Spleen (tissue), 11 donors: ENCODE measurements around the gene ZNF862. TPM values are rescaled to one million over a fixed set of nuclear protein-coding genes. Genes with fewer than 3 reads are reported as not detected.
"Not testable (repeated sequence)": the region's sequence is repeated elsewhere in the genome, so short reads cannot be mapped to it uniquely, and the experiment has no call there.

ENCODE experiments used
- DNase-seq: peaks from one replicate; pipeline ENCODE4 v3.0.0-alpha.2; 2020
- H3K27ac ChIP-seq, 8 donors: fragments of 200-600 bp; sonication (generic) in 7 of 8; 1 replicate in 4 of 8; 2 replicates in 4 of 8; pipeline versions ENCODE4 v1.5.0 to v1.8.0; 2016 to 2021; ENCODE audit warnings: inconsistent platforms in 4 of 8, mild to moderate bottlenecking in 4 of 8, moderate library complexity in 1 of 8
- H3K27me3 ChIP-seq, 7 donors: fragments of 200-600 bp; sonication (generic) in 6 of 7; replicated peaks in 1 of 7; 1 replicate in 4 of 7; 2 replicates in 3 of 7; pipeline versions ENCODE4 v1.5.0 to v1.8.0; 2016 to 2021; ENCODE audit warnings: inconsistent platforms in 3 of 7, mild to moderate bottlenecking in 1 of 7
- H3K36me3 ChIP-seq, 6 donors: fragments of 200-600 bp; sonication (generic) in 5 of 6; 1 replicate in 4 of 6; 2 replicates in 2 of 6; pipeline versions ENCODE4 v1.5.0 to v1.8.0; 2016 to 2021; ENCODE audit warnings: inconsistent platforms in 2 of 6
- H3K4me1 ChIP-seq, 6 donors: fragments of 200-600 bp; sonication (generic) in 5 of 6; 1 replicate in 3 of 6; 2 replicates in 3 of 6; pipeline versions ENCODE4 v1.5.0 to v1.8.0; 2016 to 2021; ENCODE audit warnings: inconsistent platforms in 3 of 6
- H3K4me3 ChIP-seq, 8 donors: fragments of 200-600 bp; sonication (generic) in 7 of 8; 1 replicate in 4 of 8; 2 replicates in 4 of 8; pipeline versions ENCODE4 v1.5.0 to v1.8.0; 2016 to 2021; ENCODE audit warnings: inconsistent platforms in 4 of 8, mild to moderate bottlenecking in 4 of 8, moderate library complexity in 2 of 8
- H3K9me3 ChIP-seq, 8 donors: fragments of 200-600 bp; sonication (generic) in 7 of 8; 1 replicate in 4 of 8; 2 replicates in 4 of 8; pipeline versions ENCODE4 v1.5.0 to v1.8.0; 2016 to 2021; ENCODE audit warnings: inconsistent platforms in 4 of 8
- CTCF ChIP-seq, 11 experiments: fragments of 200-600 bp in 7 of 11; fragments of 450-650 bp in 4 of 11; sonication (generic) in 4 of 11; IDR thresholded peaks in 8 of 11; conservative IDR thresholded peaks in 3 of 11; 1 replicate in 7 of 11; 2 replicates in 4 of 11; pipeline versions ENCODE4 v1.4.0 to v1.8.0; 2016 to 2021; ENCODE audit warnings: antibody characterized with exemption in 11 of 11, inconsistent platforms in 4 of 11, mild to moderate bottlenecking in 1 of 11
- POLR2A ChIP-seq, 3 donors: fragments of 450-650 bp; IDR thresholded peaks; one replicate each; pipeline ENCODE4 v1.5.1; 2017; ENCODE audit warnings: antibody characterized with exemption in 3 of 3, mild to moderate bottlenecking in 1 of 3
- POLR2AphosphoS5 ChIP-seq, 3 donors: sonication (generic); formaldehyde crosslinking; IDR thresholded peaks; one replicate each; pipeline ENCODE4 v1.5.1; 2017; ENCODE audit warnings: antibody characterized with exemption in 3 of 3
- WGBS, 5 donors: extraction: QIAGEN DNeasy Blood & Tissue Kit in 3 of 5; methylation state at CpG; one replicate each; pipeline versions ENCODE4 v1.1.5 to v1.1.7; 2013 to 2018; 5-methylcytosine and 5-hydroxymethylcytosine counted together
- intact Hi-C: fragments of 100-400 bp; cut with DNase I; formaldehyde crosslinking; loops from one replicate; pipeline ENCODE4 v1.15.0; 2023; ENCODE audit warnings: low total_unique reads
- polyA plus RNA-seq, 3 donors: library from polyadenylated mRNA; stranded (reverse); fragments of 200-250 nt; gene quantifications; one replicate each; pipeline ENCODE4 v1.2.1, GENCODE V29; 2013
- total RNA-seq, 7 donors: library from RNA; depleted of rRNA in 3 of 7; stranded (reverse); fragments of >200 nt in 3 of 7; fragmentation: NEBNext Ultra II Directional in 4 of 7; extraction: Animal tissue kit (Norgen Biotek cat#: 25700) in 4 of 7; gene quantifications; one replicate each; pipeline versions ENCODE4 v1.1.0 to v1.2.1, GENCODE V29; 2016 to 2021
- donor health status: healthy with polysubstance abuse.
- donor health status: DM: no; HTN: no; CAD: no; lungs with moderate emphysema.
- donor health status: DM: no; HTN: no; CAD: no.
- donor health status: Bipolar disorder and iron deficiency.
- donor health status: healthy.
- donor health status: DM: no; HTN: no; CAD: no.
- donor health status: DM: yes; HTN: yes; CAD: no.

ZNF862 gene
- total and polyA plus RNA-seq, 10 donors = 4.4 to 39.8 (median 25.4) TPM

- Histone ChIP-seq H3K4me1 (no peaks in the 10 kb centered on the region), H3K9me3 (no peaks in the 10 kb centered on the region), H3K4me3 (no peak overlapping the region), H3K27me3 (peaks cover 0 to 32% (median 0%) of the 10 kb centered on the region in 7 donors), H3K27ac (no peak overlapping the region), H3K36me3 (no peaks in the 10 kb centered on the region)
- WGBS, 5 donors = 85 to 89% (median 88%) methylated on average over 17 to 19 of the region's 19 CpGs
- peak; percentile 68 for DNase-seq
- no peak for TF ChIP-seq CTCF (IDR thresholded peaks at IDR 0.05 in 8 of 11, conservative IDR thresholded peaks at IDR 0.05 in 3 of 11)
- no peak for TF ChIP-seq POLR2A (IDR thresholded peaks at IDR 0.05)
- no peak for TF ChIP-seq POLR2AphosphoS5 (IDR thresholded peaks at IDR 0.05)
- intact Hi-C loops = no loop called here
These were observed 9.5 kb upstream of the ZNF862 start for GRCh38 chr7:149828357-149829309.

GRCh38 chr7:149830527-149830926 lies 7.6 kb upstream of the ZNF862 start:
- H3K4me3 ChIP-seq, H3K4me1 ChIP-seq, H3K27ac ChIP-seq, intact Hi-C loops, H3K36me3 ChIP-seq, H3K9me3 ChIP-seq, DNase-seq: not testable (repeated sequence)
- H3K27me3 ChIP-seq = peaks cover 0 to 30% (median 0%) of the 10 kb centered on the region in 7 donors
- 29 to 73% (median 64%) methylated on average over 1 of the region's 1 CpG for WGBS, 5 donors

DNA sequence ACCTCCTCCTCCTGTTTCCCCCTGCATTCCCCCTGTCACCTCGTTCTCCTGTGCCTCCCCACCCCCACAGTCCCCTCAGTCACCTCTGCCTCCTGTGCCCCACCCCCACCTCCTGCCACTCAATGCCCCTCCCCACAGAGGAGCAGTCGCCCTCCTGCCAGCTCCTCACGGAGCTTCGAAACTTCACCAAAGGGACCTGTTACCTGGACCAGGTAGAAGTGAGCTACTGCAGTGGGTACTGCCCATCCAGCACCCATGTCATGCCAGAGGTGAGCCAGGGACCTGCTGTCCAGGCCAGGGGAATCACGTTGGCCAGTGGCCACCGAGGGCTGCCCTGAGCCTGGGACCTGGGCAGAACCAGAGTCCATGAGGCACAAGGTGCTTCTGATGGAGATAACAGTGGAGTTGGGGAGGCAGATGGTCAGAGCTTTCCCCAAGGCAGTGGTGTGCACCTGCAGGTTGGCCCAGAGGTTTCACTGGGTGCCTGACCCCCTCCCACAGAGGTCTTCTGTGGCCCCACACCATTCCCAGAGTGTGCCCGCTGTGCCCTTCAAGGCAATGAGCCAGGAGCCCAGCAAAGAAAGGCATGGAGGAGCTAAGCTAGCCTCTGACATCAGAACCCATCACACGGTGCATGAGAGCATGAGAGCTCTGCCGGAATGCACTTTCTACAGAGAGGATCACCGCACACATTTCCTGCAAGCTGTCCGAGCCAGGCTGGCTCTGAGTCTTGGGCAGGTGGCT lies 7.0 kb upstream of the ZNF862 start:
- peaks cover 0 to 30% (median 0%) of the 10 kb centered on the region in 7 donors for H3K27me3 ChIP-seq
- H3K36me3 ChIP-seq = no peaks in the 10 kb centered on the region
- H3K4me1 ChIP-seq = no peaks in the 10 kb centered on the region
- 59 to 81% (median 72%) methylated on average over 8 to 11 of the region's 11 CpGs for WGBS, 5 donors
- TF ChIP-seq POLR2A (IDR thresholded peaks at IDR 0.05) = no peak
- no peak for TF ChIP-seq POLR2AphosphoS5 (IDR thresholded peaks at IDR 0.05)
- TF ChIP-seq CTCF (IDR thresholded peaks at IDR 0.05 in 8 of 11, conservative IDR thresholded peaks at IDR 0.05 in 3 of 11) = no peak
- no peaks in the 10 kb centered on the region for H3K9me3 ChIP-seq
- H3K27ac ChIP-seq = no peak overlapping the region
- DNase-seq = peak; percentile 50
- no peak overlapping the region for H3K4me3 ChIP-seq
- intact Hi-C loops = no loop called here

- no peaks in the 10 kb centered on the region for H3K9me3 ChIP-seq
- no peak for DNase-seq
- H3K36me3 ChIP-seq = no peaks in the 10 kb centered on the region
- peaks cover 0 to 30% (median 0%) of the 10 kb centered on the region in 7 donors for H3K27me3 ChIP-seq
- intact Hi-C loops = no loop called here
- TF ChIP-seq CTCF (IDR thresholded peaks at IDR 0.05 in 8 of 11, conservative IDR thresholded peaks at IDR 0.05 in 3 of 11) = no peak
- TF ChIP-seq POLR2A (IDR thresholded peaks at IDR 0.05) = no peak
- TF ChIP-seq POLR2AphosphoS5 (IDR thresholded peaks at IDR 0.05) = no peak
- H3K4me1 ChIP-seq = no peaks in the 10 kb centered on the region
- 84 to 91% (median 87%) methylated on average over 9 of the region's 9 CpGs for WGBS, 5 donors
- H3K4me3 ChIP-seq = no peak overlapping the region
- H3K27ac ChIP-seq = no peak overlapping the region
These were observed 6.4 kb upstream of the ZNF862 start for GRCh38 chr7:149831741-149832219.
